Heart left ventricle (tissue), 16 donors: ENCODE data around the gene ADGRG1. TPM values are rescaled to one million over a fixed set of nuclear protein-coding genes. Genes with fewer than 3 reads are reported as not detected.
A peak's percentile ranks its signal among the peaks of the same experiment; 100 is the strongest.

Experiments
- ATAC-seq, 4 donors: fragments of 200-7000 bp; cut with Tn5 transposase; one replicate each; pipeline ENCODE4 v1.9.1; 2020 to 2022; ENCODE audit warnings: moderate library complexity in 4 of 4, mild to moderate bottlenecking in 3 of 4, moderate number of reproducible peaks in 1 of 4
- DNase-seq, 5 donors: peaks; one replicate each; pipeline ENCODE4 v3.0.0-alpha.2; 2020
- H3K27ac ChIP-seq, 12 donors: fragments of 200-600 bp; sonication (generic) in 4 of 12; one replicate each; pipeline versions ENCODE4 v1.5.0 to v1.8.0; 2016 to 2022; ENCODE audit warnings: mild to moderate bottlenecking in 2 of 12
- H3K27me3 ChIP-seq, 9 donors: fragments of 200-600 bp; sonication (generic) in 2 of 9; one replicate each; pipeline versions ENCODE4 v1.5.1 to v1.8.0; 2016 to 2022; ENCODE audit warnings: mild to moderate bottlenecking in 3 of 9
- H3K36me3 ChIP-seq, 9 donors: fragments of 200-600 bp; sonication (generic) in 2 of 9; one replicate each; pipeline versions ENCODE4 v1.5.0 to v1.8.0; 2018 to 2022; ENCODE audit warnings: mild to moderate bottlenecking in 2 of 9
- H3K4me1 ChIP-seq, 12 donors: fragments of 200-600 bp; sonication (generic) in 4 of 12; one replicate each; pipeline versions ENCODE4 v1.5.0 to v1.8.0; 2016 to 2022; ENCODE audit warnings: mild to moderate bottlenecking in 3 of 12
- H3K4me3 ChIP-seq, 12 donors: fragments of 200-600 bp; sonication (generic) in 4 of 12; one replicate each; pipeline versions ENCODE4 v1.5.0 to v1.8.0; 2017 to 2022; ENCODE audit warnings: mild to moderate bottlenecking in 9 of 12, moderate library complexity in 4 of 12
- H3K9me3 ChIP-seq, 12 donors: fragments of 200-600 bp; sonication (generic) in 4 of 12; one replicate each; pipeline versions ENCODE4 v1.5.0 to v1.8.0; 2016 to 2022; ENCODE audit warnings: mild to moderate bottlenecking in 1 of 12
- POLR2A ChIP-seq, 2 donors: fragments of 450-650 bp; IDR thresholded peaks; one replicate each; pipeline ENCODE4 v1.6.1; 2017; ENCODE audit warnings: antibody characterized with exemption in 2 of 2, mild to moderate bottlenecking in 2 of 2, moderate library complexity in 2 of 2
- WGBS, 4 donors: extraction: QIAGEN DNeasy Blood & Tissue Kit in 2 of 4; methylation state at CpG; one replicate each; pipeline versions ENCODE4 v1.1.5 to v1.1.7; 2013 to 2018; 5-methylcytosine and 5-hydroxymethylcytosine counted together
- intact Hi-C, 10 donors: fragments of 100-400 bp; cut with DNase I; formaldehyde crosslinking; loops; one replicate each; pipeline versions ENCODE4 v1.11.1 to v1.14.2; 2022
- polyA plus RNA-seq, 2 donors: library from polyadenylated mRNA; stranded (reverse); fragments of 200-250 nt; gene quantifications; one replicate each; pipeline ENCODE4 v1.2.3, GENCODE V29; 2013
- total RNA-seq, 9 donors: library from RNA; depleted of rRNA in 2 of 9; stranded (reverse); fragments of >200 nt in 2 of 9; fragmentation: NEBNext Ultra II Directional in 3 of 9; extraction: Animal tissue kit (Norgen Biotek cat#: 25700) in 3 of 9; gene quantifications; one replicate each; pipeline versions ENCODE4 v1.1.0 to v1.2.4, GENCODE V29; 2016 to 2023
- TF ChIP-seq, protein P1 (sequence below), 12 donors: fragments of 200-600 bp; sonication (generic) in 4 of 12; IDR thresholded peaks; one replicate each; pipeline versions ENCODE4 v1.5.0 to v1.8.0; 2018 to 2022; ENCODE audit warnings: antibody characterized with exemption in 12 of 12, mild to moderate bottlenecking in 5 of 12
- donor health status: ischemic (EF 13 %, LVEDD 7.1; RV severe dilation, severe dysfunction).
- donor health status: healthy with polysubstance abuse.
- donor health status: DM: no; HTN: yes; CAD: no.
- donor health status: DM: no; HTN: no; CAD: no.
- donor health status: ischemic (EF 25% LVEDD 6.9; RV normal size, moderate dysfunction).
- donor health status: ischemic (EF 25% LVEDD 5.7; RV mildly dilated, moderate dysfunction).
- donor health status: healthy.
- donor health status: DM: yes; HTN: yes; CAD: no.
- donor health status: ischemic (EF 35%, LVEDD 5.7; RV mildly dilated, moderate dysfunction).
- donor health status: nonischemic (EF 11% LVEDD 7.7; RV severe dilation, severe dysfunction).
- donor health status: DM: yes; HTN: yes; CAD: no.
- donor health status: PGD.
- donor health status: ischemic (EF 29% LVEDD 5.4; RV normal size, mild dysfunction).
- donor health status: nonischemic (EF 23%, LVEDD 6.1; RV moderate dilation, normal function).

ADGRG1 gene
- total and polyA plus RNA-seq, 11 donors, result 14.1 to 65.2 (median 17.5) TPM

DNA sequence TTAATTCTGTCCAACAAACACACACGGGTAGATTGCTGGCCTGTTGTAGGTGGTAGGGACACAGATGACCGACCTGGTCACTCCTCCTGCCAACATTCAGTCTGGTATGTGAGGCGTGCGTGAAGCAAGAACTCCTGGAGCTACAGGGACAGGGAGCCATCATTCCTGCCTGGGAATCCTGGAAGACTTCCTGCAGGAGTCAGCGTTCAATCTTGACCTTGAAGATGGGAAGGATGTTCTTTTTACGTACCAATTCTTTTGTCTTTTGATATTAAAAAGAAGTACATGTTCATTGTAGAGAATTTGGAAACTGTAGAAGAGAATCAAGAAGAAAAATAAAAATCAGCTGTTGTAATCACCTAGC lies 36.2 kb downstream of the ADGRG1 start:
- 83 to 89% (median 86%) methylated on average over 6 of the region's 6 CpGs for WGBS, 4 donors

DNA sequence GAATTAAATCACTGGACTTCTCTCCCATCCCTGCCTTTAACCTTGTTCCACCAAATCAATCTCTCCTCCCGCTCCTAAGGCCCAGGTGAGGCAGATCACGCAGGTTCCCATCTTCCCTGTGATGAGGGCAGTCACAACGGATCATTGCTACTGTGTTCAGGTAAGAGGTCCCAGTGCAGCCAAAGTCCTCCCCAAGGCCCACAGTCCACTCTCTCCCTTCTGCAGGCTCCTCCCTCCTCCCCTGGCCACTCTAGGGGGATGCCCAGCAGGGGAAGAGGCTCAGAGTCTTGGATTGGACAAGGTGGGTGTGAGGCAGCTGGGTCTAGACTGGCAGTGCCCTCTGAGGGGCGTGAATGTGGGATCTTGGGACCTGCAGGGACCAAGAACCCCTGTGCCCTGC lies 37.1 kb downstream of the ADGRG1 start:
- H3K27ac ChIP-seq, result no peak overlapping the region
- ATAC-seq (no peak), DNase-seq (no peak)
- intact Hi-C loops, result no loop called here
- H3K27me3 ChIP-seq, result no peaks in the 10 kb centered on the region
- TF ChIP-seq, protein P1, sequence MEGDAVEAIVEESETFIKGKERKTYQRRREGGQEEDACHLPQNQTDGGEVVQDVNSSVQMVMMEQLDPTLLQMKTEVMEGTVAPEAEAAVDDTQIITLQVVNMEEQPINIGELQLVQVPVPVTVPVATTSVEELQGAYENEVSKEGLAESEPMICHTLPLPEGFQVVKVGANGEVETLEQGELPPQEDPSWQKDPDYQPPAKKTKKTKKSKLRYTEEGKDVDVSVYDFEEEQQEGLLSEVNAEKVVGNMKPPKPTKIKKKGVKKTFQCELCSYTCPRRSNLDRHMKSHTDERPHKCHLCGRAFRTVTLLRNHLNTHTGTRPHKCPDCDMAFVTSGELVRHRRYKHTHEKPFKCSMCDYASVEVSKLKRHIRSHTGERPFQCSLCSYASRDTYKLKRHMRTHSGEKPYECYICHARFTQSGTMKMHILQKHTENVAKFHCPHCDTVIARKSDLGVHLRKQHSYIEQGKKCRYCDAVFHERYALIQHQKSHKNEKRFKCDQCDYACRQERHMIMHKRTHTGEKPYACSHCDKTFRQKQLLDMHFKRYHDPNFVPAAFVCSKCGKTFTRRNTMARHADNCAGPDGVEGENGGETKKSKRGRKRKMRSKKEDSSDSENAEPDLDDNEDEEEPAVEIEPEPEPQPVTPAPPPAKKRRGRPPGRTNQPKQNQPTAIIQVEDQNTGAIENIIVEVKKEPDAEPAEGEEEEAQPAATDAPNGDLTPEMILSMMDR (IDR thresholded peaks at IDR 0.05), result no peak
- TF ChIP-seq POLR2A (IDR thresholded peaks at IDR 0.05), result no peak
- H3K4me3 ChIP-seq, result no peak overlapping the region
- peaks cover 0 to 22% (median 13%) of the 10 kb centered on the region in 9 donors for H3K36me3 ChIP-seq
- WGBS, 4 donors, result 66 to 86% (median 74%) methylated on average over 3 to 4 of the region's 4 CpGs
- no peaks in the 10 kb centered on the region for H3K9me3 ChIP-seq
- peaks cover 0 to 17% (median 0%) of the 10 kb centered on the region in 12 donors for H3K4me1 ChIP-seq

More for the DNA sequence above, 36.2 kb downstream of the ADGRG1 start:
- no peak overlapping the region for H3K4me3 ChIP-seq
- ATAC-seq, result no peak
- H3K27me3 ChIP-seq, result no peaks in the 10 kb centered on the region
- TF ChIP-seq, protein P1 (IDR thresholded peaks at IDR 0.05), result no peak
- TF ChIP-seq POLR2A (IDR thresholded peaks at IDR 0.05), result no peak
- intact Hi-C loops, result loop anchor here in 1 of 10 donors (5.0 kb wide), 1 partner anchor 43 kb away; no protein-coding TSS in a partner anchor
- H3K27ac ChIP-seq, result peak overlapping the region in 1 of 12 donors; percentile 23
- DNase-seq, result no peak
- H3K4me1 ChIP-seq, result peaks cover 0 to 17% (median 0%) of the 10 kb centered on the region in 12 donors
- no peaks in the 10 kb centered on the region for H3K9me3 ChIP-seq
- peaks cover 0 to 25% (median 13%) of the 10 kb centered on the region in 9 donors for H3K36me3 ChIP-seq

DNA sequence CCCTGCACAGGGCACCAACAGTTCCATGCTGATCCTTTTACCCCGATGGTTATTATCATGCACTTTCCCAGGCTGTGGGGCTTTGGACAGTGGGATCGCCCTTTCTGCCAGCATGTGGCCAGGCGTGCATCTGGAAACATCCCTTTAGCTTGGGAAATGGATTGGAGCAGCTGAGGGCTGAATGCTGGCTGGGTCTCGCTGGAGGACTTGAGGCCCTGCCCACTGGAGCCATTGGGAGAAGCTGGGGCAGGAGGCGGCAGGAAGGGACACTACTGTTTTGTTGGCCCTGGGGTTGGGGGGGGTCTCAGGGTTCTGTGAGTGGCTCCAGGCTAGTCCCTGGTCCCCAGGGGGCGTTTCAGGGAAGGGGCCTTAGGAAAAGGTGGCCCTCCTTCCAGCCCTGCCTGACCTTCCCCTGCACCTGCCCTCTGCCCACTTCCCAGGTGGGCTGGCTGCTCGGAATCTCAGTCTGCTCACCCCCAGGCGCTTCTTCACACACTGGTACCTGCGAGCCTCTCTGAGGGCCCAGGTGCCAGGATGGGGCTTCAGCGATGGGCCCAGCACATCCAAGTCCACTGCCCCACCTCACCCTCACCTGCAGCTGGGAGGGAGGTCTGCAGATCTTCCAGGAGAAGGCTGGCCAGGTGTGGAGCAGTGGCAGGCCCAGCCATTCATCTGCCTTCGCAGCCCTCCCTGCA lies 38.1 kb downstream of the ADGRG1 start:
- Histone ChIP-seq H3K27me3 (no peaks in the 10 kb centered on the region), H3K36me3 (peaks cover 0 to 18% (median 10%) of the 10 kb centered on the region in 9 donors), H3K4me3 (no peak overlapping the region), H3K9me3 (no peaks in the 10 kb centered on the region), H3K4me1 (peaks cover 0 to 17% (median 0%) of the 10 kb centered on the region in 12 donors), H3K27ac (peak overlapping the region in 1 of 12 donors; percentile 42)
- ATAC-seq (no peak), DNase-seq (no peak)
- TF ChIP-seq POLR2A (IDR thresholded peaks at IDR 0.05), result no peak
- TF ChIP-seq, protein P1 (IDR thresholded peaks at IDR 0.05), result no peak
- WGBS, 4 donors, result 73 to 91% (median 78%) methylated on average over 5 to 11 of the region's 11 CpGs
- intact Hi-C loops, result no loop called here

DNA sequence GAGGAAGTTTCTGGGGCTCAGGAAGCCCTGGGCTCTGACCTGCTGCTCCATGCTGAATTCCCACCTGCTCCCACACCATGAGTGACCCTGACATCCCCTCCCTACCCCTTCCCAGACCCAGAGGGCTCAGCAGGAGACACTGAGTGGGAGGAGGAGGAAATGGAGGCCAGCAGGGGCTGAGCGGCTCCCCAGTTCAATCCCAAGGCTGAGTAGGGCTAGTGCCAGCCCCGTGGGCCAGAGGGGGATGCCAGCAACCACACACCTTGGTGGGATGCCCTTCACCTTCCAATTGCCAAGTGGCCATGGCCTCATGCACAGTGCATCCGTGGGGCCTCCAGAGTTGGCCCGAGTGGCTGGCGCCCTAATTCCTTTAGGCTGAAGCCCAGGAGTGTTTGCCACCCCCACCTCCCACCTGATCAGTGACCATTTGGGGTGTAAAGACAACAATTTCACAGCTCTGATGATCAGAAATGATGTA lies 38.7 kb downstream of the ADGRG1 start:
- intact Hi-C loops, result no loop called here
- H3K27me3 ChIP-seq, result no peaks in the 10 kb centered on the region
- H3K4me3 ChIP-seq, result no peak overlapping the region
- no peaks in the 10 kb centered on the region for H3K9me3 ChIP-seq
- peaks cover 0 to 17% (median 0%) of the 10 kb centered on the region in 12 donors for H3K4me1 ChIP-seq
- peak in 2 of 4 donors; percentile 9 to 10 for ATAC-seq
- DNase-seq, result no peak
- 62 to 78% (median 69%) methylated on average over 4 to 5 of the region's 5 CpGs for WGBS, 4 donors
- peak overlapping the region in 2 of 12 donors; percentile 26 to 42 for H3K27ac ChIP-seq
- TF ChIP-seq, protein P1 (IDR thresholded peaks at IDR 0.05), result no peak
- TF ChIP-seq POLR2A (IDR thresholded peaks at IDR 0.05), result no peak
- H3K36me3 ChIP-seq, result peaks cover 0 to 12% (median 4%) of the 10 kb centered on the region in 9 donors
